CD14-positive monocyte (primary cell): ENCODE measurements around the gene TMEM203. TPM values are rescaled to one million over a fixed set of nuclear protein-coding genes. Genes with fewer than 3 reads are reported as not detected.
A peak's percentile ranks its signal among the peaks of the same experiment; 100 is the strongest.

ENCODE experiments used
- DNase-seq, 3 donors: peaks; one replicate each; pipeline ENCODE4 v3.0.0-alpha.2; 2011 to 2022
- H2AFZ ChIP-seq: 2 replicates; pipeline ENCODE4 v1.6.0; 2012; ENCODE audit warnings: mild to moderate bottlenecking, low read depth, low read length, inconsistent platforms; ENCODE audit not compliant: insufficient read depth, poor library complexity, severe bottlenecking
- H3K27ac ChIP-seq, 2 donors: 1 replicate in 1 of 2; 2 replicates in 1 of 2; pipeline ENCODE4 v1.5.1; 2012 to 2013; ENCODE audit warnings: low read length in 2 of 2, control low read depth in 1 of 2, inconsistent platforms in 1 of 2, low read depth in 1 of 2, mild to moderate bottlenecking in 1 of 2
- H3K27me3 ChIP-seq, 2 donors: one replicate each; pipeline versions ENCODE4 v1.6.0 to v1.6.1; 2011 to 2013; ENCODE audit warnings: low read length in 2 of 2; ENCODE audit not compliant: control insufficient read depth in 2 of 2, insufficient read depth in 2 of 2
- H3K36me3 ChIP-seq, 2 donors: replicated peaks in 1 of 2; 1 replicate in 1 of 2; 2 replicates in 1 of 2; pipeline versions ENCODE4 v1.5.1 to v1.6.1; 2012 to 2013; ENCODE audit warnings: low read length in 2 of 2, control low read depth in 1 of 2, inconsistent platforms in 1 of 2, mild to moderate bottlenecking in 1 of 2; ENCODE audit not compliant: insufficient read depth in 2 of 2, control insufficient read depth in 1 of 2
- H3K4me1 ChIP-seq, 2 donors: 1 replicate in 1 of 2; 2 replicates in 1 of 2; pipeline versions ENCODE4 v1.5.1 to v1.6.1; 2012 to 2013; ENCODE audit warnings: low read length in 2 of 2, control low read depth in 1 of 2, inconsistent platforms in 1 of 2, mild to moderate bottlenecking in 1 of 2, moderate library complexity in 1 of 2; ENCODE audit not compliant: insufficient read depth in 2 of 2, control insufficient read depth in 1 of 2
- H3K4me2 ChIP-seq: replicated peaks from 2 replicates; pipeline ENCODE3; 2012; ENCODE audit warnings: low read length, moderate library complexity, mild to moderate bottlenecking; ENCODE audit not compliant: poor library complexity, severe bottlenecking; ENCODE audit errors: extremely low read depth
- H3K4me3 ChIP-seq, 3 experiments: fragments of 200-600 bp in 1 of 3; sonication (generic) in 1 of 3; replicated peaks in 1 of 3; 1 replicate in 2 of 3; 2 replicates in 1 of 3; pipeline ENCODE4 v1.5.1; 2011 to 2013; ENCODE audit warnings: low read length in 3 of 3, mild to moderate bottlenecking in 3 of 3, control low read depth in 2 of 3, low read depth in 2 of 3, inconsistent platforms in 1 of 3, moderate library complexity in 1 of 3
- H3K79me2 ChIP-seq: 2 replicates; pipeline ENCODE4 v1.6.0; 2012; ENCODE audit warnings: mild to moderate bottlenecking, control low read depth, inconsistent platforms, low read length, moderate library complexity; ENCODE audit not compliant: insufficient read depth
- H3K9ac ChIP-seq: 2 replicates; pipeline ENCODE4 v1.6.0; 2017; ENCODE audit warnings: low read length, mild to moderate bottlenecking; ENCODE audit not compliant: insufficient read depth, poor library complexity, severe bottlenecking
- H3K9me3 ChIP-seq, 2 donors: replicated peaks in 1 of 2; 1 replicate in 1 of 2; 2 replicates in 1 of 2; pipeline versions ENCODE4 v1.5.1 to v1.6.1; 2012 to 2013; ENCODE audit warnings: low read length in 2 of 2, control low read depth in 1 of 2; ENCODE audit not compliant: control insufficient read depth in 1 of 2, insufficient read depth in 1 of 2
- H4K20me1 ChIP-seq: 2 replicates; pipeline ENCODE4 v1.6.0; 2012; ENCODE audit warnings: mild to moderate bottlenecking, low read length, control low read depth, moderate library complexity; ENCODE audit not compliant: insufficient read depth
- H3K27ac Mint-ChIP-seq, 7 donors: one replicate each; pipeline ENCODE4 v1.8.0; 2020; ENCODE audit warnings: mild to moderate bottlenecking in 7 of 7, mixed read lengths in 7 of 7, moderate library complexity in 6 of 7, inconsistent platforms in 2 of 7
- H3K27me3 Mint-ChIP-seq, 3 donors: one replicate each; pipeline ENCODE4 v1.8.0; 2021 to 2022; ENCODE audit warnings: low read depth in 3 of 3, mild to moderate bottlenecking in 3 of 3, mixed read lengths in 3 of 3, moderate library complexity in 3 of 3, inconsistent platforms in 1 of 3
- H3K36me3 Mint-ChIP-seq, 2 donors: one replicate each; pipeline ENCODE4 v1.8.0; 2020; ENCODE audit warnings: mixed read lengths in 2 of 2, inconsistent platforms in 1 of 2, mild to moderate bottlenecking in 1 of 2
- H3K4me1 Mint-ChIP-seq: one replicate; pipeline ENCODE4 v1.8.0; 2020; ENCODE audit warnings: mild to moderate bottlenecking, mixed read lengths
- H3K4me3 Mint-ChIP-seq, 2 donors: one replicate each; pipeline ENCODE4 v1.8.0; 2020; ENCODE audit warnings: mild to moderate bottlenecking in 2 of 2, mixed read lengths in 2 of 2, moderate library complexity in 1 of 2
- H3K9me3 Mint-ChIP-seq, 7 donors: one replicate each; pipeline ENCODE4 v1.8.0; 2020 to 2022; ENCODE audit warnings: mixed read lengths in 7 of 7, mild to moderate bottlenecking in 6 of 7, moderate library complexity in 6 of 7, inconsistent platforms in 2 of 7
- CTCF ChIP-seq: fragments of 200-600 bp; IDR thresholded peaks from one replicate; pipeline ENCODE4 v1.8.0; 2022; ENCODE audit warnings: antibody characterized with exemption, mild to moderate bottlenecking
- WGBS: methylation state at CpG from one replicate; pipeline ENCODE4 v1.1.5; 2013; ENCODE audit warnings: missing lambda C conversion rate; ENCODE audit not compliant: insufficient coverage; 5-methylcytosine and 5-hydroxymethylcytosine counted together
- intact Hi-C, 2 donors: fragments of 100-400 bp; cut with micrococcal nuclease; formaldehyde crosslinking; loops; one replicate each; pipeline versions ENCODE4 v1.15.0 to v1.15.1; 2023
- polyA plus RNA-seq, 3 donors: library from polyadenylated mRNA; depleted of rRNA in 1 of 3; unstranded in 2 of 3; stranded (reverse) in 1 of 3; fragments of 300-500 nt in 2 of 3; fragments of >200 nt in 1 of 3; fragmentation: Illumina TruSeq in 2 of 3; gene quantifications; 1 replicate in 2 of 3; 2 replicates in 1 of 3; pipeline ENCODE4 v1.2.3, GENCODE V29; 2012 to 2021

Gene TMEM203
- polyA plus RNA-seq, 3 donors: 13.1 to 88.1 (median 76.1) TPM

DNA sequence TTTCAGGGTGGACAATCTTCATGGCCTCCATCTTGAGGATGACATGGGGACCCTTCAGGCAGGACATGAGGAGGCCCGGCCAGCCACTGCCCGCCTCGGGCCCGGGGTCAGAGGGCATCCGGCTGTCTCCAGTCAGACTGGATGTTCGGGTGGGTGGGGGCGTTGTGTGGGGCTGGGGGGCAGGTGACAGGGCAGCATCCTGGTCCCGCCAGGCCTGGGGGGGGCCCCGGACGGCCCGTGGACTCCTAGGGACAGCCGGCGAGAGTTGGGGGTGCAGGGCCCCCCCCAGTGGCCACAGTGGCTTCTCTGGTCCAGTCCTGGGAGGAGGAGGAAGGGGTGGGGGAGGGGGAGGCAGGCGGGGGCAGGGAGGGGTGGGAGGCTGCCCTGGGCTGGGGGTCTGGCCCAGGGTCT, 15.7 kb upstream of the TMEM203 start:
- peaks cover 33 to 54% of the 10 kb centered on the region in 2 donors for H3K4me1 ChIP-seq
- WGBS: 100% methylated on average over 2 of the region's 14 CpGs
- H3K27me3 ChIP-seq: peaks cover 0 to 14% of the 10 kb centered on the region in 2 donors
- no peak overlapping the region for H3K9ac ChIP-seq
- Mint-ChIP-seq H3K36me3 (peaks cover 5% of the 10 kb centered on the region in 2 donors), H3K4me3 (peak overlapping the region in 1 of 2 donors; percentile 26), H3K27me3 (peaks cover 3 to 22% (median 13%) of the 10 kb centered on the region in 3 donors), H3K9me3 (no peaks in the 10 kb centered on the region), H3K27ac (no peak overlapping the region), H3K4me1 (peaks cover 23% of the 10 kb centered on the region)
- no peaks in the 10 kb centered on the region for H3K9me3 ChIP-seq
- no peak overlapping the region for H3K4me2 ChIP-seq
- H3K4me3 ChIP-seq: no peak overlapping the region
- no peak overlapping the region for H3K27ac ChIP-seq
- H3K36me3 ChIP-seq: peaks cover 3 to 6% of the 10 kb centered on the region in 2 donors
- TF ChIP-seq CTCF: no peak
- no peak overlapping the region for H2AFZ ChIP-seq
- DNase-seq: no peak
- intact Hi-C loops: loop anchor here in 1 of 2 donors (5.0 kb wide), 1 partner anchor 94 kb away; no protein-coding TSS in a partner anchor
- no peaks in the 10 kb centered on the region for H4K20me1 ChIP-seq
- no peaks in the 10 kb centered on the region for H3K79me2 ChIP-seq

DNA sequence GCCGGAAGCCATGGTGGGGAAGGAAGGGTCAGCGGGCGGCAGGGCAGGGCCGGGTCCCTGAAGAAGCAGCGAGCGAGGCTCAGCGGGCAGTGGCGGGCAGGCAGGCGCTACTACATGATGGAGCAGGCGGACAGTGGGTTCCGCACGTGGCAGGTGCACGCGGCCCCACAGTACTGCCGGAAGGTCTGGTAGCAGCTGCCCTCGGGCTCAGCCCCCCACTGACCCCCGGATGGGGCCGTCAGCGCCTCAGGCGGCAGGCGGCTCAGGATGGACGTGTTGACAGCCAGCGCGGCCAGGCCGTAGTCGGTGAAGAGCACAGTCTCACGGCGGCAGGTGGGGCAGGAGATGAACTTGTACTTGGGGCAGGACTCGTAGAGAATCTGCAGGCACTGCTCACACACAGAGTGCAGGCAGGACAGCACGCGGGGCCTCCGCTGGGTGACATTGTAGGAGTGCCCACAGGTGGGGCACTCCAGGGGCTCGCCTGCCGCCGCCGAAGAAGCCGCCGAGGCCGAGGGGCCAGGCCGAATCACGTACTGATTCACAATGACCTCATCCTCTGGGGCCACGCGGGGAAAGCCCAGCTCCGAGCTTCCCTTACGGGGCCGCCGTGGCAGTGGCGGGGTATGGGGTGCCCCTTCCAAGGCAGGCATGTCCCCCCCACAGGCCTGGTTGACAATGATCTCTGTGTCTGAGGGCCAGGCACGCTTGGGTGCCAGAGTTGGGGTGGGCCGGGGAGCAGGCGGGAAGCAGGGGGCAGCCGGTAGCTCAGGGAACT, 15.1 kb upstream of the TMEM203 start:
- peaks cover 7 to 11% of the 10 kb centered on the region in 2 donors for H3K36me3 Mint-ChIP-seq
- Histone ChIP-seq H3K27ac (no peak overlapping the region), H3K4me2 (no peak overlapping the region), H4K20me1 (no peaks in the 10 kb centered on the region), H3K36me3 (peaks cover 9 to 12% of the 10 kb centered on the region in 2 donors), H2AFZ (no peak overlapping the region), H3K27me3 (peaks cover 0 to 14% of the 10 kb centered on the region in 2 donors), H3K4me1 (peaks cover 33 to 54% of the 10 kb centered on the region in 2 donors), H3K4me3 (no peak overlapping the region), H3K9ac (no peak overlapping the region), H3K9me3 (no peaks in the 10 kb centered on the region), H3K79me2 (no peaks in the 10 kb centered on the region)
- WGBS: 94% methylated on average over 52 of the region's 52 CpGs
- no peak for DNase-seq
- H3K27me3 Mint-ChIP-seq: peaks cover 3 to 22% (median 13%) of the 10 kb centered on the region in 3 donors
- TF ChIP-seq CTCF: no peak
- no peaks in the 10 kb centered on the region for H3K9me3 Mint-ChIP-seq
- H3K27ac Mint-ChIP-seq: no peak overlapping the region
- peak overlapping the region in 1 of 2 donors; percentile 26 for H3K4me3 Mint-ChIP-seq
- intact Hi-C loops: loop anchor here in 1 of 2 donors (5.0 kb wide), 1 partner anchor 93 kb away; no protein-coding TSS in a partner anchor
- peaks cover 23% of the 10 kb centered on the region for H3K4me1 Mint-ChIP-seq
